GM20431 (cell line): ENCODE data around the gene TRIO.
"Not testable (repeated sequence)": the region's sequence is repeated elsewhere in the genome, so short reads cannot be mapped to it uniquely, and the experiment has no call there.

Experiments used
- in situ Hi-C: fragments of 300-500 bp; cut with MseI, MboI; formaldehyde crosslinking; loops from one replicate; pipeline ENCODE4 v1.15.0; 2020; ENCODE audit warnings: low sequenced_read_pairs; ENCODE audit not compliant: unreplicated experiment

Gene TRIO

DNA sequence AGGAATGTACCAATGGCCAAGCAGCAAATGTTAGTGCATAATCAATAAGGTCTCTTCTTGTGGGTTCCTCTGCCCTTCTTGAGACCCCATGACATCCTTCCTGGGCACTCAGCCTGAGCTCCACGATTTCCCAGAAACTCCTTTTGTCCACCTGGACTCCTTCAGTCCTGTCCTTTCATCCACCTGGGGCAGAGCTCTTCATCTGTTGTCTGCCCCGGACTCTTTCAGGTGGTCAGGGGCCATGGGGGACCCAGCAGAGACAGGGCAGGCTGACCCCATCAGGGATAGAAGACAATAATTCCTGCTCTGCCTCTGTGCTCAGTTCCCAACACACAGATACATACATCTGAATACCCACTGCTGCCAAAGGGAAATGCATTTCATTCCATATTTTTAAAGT, 379.6 kb downstream of the TRIO start:
- in situ Hi-C loops: no loop called here

DNA sequence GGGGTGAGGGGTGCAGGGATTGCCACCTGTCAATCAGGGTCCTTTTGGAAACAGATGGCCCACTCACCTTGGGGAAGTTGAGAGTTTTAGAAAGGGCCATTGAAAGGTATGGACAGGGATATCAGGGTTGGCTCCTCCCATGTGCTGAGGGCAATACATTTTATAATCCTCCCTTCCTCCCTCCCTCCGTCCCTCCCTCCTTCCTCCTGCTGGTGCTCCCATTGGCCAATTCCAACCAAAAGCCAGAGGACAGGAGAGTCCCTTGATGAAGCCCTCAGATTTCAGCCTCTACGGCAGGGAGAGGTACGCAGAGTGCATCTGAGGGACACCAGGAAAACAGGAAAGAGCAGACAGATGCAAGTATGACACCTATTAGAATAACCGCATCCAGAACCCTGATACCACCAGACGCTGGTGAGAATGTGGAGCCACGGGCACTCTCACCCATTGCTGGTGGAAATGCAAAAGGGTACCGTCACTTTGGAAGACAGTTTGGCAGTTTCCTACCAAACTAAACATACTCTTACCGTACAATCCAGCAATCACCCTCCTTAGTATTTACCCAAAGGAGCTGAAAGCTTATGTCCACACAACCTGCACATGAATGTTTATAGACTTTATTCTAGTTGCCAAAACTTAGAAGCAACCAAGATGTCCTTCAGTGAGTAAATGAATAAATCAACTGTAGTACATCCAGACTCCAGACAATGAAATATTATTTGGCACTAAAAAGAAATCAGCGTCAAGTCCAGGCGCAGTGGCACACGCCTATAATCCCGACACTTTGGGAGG, 380.3 kb downstream of the TRIO start:
- in situ Hi-C loops: no loop called here

DNA sequence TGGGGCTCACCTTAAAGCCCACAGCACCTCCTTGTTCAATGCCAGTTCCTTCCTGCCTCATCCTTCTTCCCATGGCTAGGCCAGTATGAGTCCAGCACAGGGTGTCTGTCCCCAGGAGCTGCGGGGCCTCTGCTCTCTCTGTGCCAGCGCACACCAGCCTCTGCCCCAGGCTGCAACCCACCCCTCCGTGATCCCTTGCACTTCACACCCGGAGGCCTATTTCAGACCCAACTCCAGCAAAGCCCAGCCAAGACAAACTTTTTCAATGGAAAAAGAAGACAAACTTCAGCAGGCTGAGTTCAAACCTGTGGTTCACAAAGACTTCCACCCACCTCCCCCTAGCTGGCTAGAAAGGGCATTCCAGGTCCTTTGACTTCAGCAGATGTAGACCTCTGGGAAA, 382.3 kb downstream of the TRIO start:
- in situ Hi-C loops: no loop called here

DNA sequence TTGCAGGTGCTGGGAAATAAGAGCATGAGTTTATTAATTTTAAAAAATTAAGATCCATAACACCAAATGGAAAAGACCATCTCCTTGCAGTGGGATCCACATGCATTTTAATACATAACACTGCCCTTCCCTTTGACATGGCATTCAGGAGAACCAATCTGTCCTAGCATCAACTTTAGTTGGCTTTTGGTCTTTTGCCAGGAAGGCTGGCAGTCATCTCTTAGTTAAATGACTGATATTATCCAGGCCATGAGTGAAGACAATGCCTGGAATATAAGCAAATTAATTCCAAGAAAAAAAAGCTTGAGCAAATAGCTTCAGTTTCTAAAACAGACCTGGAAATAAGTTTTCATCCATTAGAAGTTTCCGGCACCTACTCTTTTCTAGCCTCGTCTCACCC, 383.4 kb downstream of the TRIO start:
- in situ Hi-C loops: no loop called here

DNA sequence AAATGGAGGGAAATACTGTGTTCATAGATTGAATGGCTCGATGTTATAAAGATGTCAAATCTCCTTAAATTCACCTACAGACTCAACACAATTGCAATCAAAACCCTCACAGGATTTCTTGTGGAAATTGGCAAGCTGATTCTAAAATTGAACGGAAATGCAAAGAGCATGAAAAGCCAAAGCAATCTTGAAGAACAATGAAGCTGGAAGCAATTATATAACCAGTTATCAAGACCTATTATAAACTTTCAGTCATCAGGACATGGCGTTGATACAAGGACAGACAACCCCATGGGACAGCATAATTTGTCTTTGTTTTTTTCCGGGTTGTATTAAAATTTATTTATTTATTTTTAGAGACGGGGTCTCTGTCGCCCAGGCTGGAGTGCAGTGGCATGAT, 385.0 kb downstream of the TRIO start:
- in situ Hi-C loops: no loop called here

DNA sequence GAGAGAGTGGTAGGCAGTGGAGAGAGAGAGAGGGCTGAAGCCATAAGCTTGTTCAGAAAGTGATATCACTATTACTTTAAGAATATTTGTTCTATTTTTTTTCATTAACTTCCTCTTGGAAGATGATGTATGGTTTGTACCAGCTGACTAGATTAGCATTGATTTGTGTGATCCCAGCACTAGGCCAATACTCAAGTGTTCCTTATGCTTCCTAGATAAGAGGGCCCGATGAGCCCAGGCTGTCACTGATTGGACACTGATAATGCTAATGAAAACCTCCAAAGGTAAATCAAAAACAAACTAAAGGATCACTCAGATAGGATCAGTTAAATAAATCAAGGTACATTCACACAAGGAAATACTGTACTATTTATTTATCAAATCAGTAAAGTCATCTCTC, 385.8 kb downstream of the TRIO start:
- in situ Hi-C loops: no loop called here

DNA sequence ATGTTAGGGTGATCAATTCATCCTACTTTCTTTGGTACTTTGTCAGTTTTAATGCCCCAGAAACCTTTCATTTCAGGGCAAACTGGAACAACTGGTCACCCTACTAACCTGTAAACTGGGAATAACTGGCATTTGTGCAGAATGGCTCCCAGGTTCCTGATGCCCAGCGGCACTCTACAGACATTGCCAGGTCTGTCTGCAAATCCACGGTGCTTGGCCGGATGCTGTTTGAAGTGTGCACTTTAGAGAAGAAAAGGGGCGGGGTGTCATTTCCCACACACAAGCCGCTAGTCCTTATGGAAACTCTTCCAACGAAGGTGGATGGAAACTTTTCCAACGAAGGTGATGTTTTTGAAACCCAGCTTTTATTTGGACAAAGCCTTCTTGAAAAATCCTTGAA, 388.5 kb downstream of the TRIO start:
- in situ Hi-C loops: no loop called here

DNA sequence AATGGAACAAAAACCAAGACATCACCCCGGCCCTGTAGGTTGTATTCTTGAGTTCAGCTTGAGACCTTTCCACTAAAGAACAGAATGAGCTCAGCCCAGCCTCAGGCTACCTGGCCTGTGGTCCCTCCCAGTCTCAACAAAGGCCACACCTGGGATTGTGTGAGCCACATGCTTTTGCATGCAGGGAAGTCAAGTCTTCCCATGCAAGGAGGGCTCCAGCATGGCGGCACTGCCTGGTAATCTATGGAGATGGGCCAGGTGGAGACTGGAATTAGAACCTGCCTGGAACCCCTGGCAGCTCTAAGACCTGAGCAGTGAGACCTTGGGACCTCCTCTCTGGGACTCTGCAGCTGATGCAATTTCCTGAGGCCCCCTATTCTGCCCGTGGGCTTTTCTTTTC, 389.0 kb downstream of the TRIO start:
- in situ Hi-C loops: no loop called here

DNA sequence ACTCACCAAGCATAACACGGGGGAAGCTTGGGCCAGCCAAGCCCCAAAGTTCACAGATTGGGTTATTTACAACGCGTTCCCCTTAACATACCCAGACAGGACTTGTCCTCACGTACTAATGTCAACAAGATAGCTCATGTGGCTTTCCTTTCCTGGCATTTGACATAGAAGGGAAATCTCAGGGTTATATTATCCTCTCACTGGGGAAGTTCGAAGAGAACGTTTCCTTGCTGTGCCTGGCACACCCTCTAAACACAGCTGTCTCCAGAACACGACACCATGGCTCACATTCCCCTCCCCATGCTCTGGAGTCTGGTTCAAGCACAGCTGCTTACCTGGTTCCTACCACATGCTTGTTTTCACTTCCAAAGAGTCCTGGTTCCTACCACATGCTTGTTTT, 391.6 kb downstream of the TRIO start:
- in situ Hi-C loops: no loop called here

DNA sequence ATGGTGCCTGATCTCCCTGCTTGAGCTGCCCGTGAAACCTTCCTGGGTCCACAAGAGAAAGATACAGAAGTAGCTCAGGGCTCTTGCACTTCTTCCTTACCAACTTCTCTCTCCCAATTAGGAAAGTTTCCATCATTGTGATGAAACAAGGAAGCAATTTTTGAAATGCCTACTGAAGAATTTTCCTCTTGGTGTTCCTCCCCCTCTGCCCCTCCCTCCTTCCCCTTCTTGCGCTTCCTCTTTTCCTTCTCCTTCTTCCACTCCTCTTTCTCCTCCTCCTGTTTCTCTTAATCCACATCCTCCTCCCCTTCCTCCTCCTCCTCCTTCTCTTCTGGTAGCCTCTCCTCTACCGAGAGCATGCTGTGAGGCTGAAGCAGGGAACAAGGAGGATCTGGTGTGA, 402.2 kb downstream of the TRIO start:
- in situ Hi-C loops: no loop called here

DNA sequence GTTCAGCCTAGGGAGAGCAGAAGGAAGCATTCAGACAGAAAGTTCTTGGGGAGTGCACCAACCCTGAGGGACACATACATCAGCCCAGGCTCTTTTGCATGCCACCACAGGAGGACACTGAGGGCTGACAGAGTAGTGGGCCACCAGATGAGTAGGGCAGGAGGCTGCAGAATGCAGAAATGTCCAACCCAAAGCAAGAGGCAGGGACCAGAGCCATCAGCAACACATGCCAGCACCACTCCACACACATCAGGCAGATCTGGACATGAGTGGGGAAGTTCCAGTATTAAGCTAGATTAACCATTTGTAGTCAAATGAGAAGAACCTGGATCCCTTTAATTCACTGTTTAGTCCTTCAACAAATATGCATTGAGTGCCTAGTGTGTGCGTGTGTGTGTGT, 402.7 kb downstream of the TRIO start:
- in situ Hi-C loops: no loop called here

DNA sequence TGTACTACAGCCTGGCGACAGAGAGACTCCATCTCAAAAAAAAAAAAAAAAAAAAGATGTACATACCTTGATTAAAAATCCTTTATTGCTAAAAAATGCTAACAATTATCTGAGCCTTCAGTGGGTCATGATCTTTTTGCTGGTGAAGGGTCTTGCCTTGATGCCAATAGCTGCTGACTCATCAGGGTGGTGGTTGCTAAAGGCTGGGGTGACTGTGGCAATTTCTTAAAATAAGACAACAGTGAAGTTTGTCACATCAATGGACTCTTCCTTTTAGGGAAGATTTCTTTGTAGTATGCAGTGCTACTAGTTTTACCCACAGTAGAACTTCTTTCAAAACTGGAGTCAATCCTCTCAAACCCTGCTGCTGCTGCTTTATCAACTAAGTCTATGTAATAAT, 404.5 kb downstream of the TRIO start:
- in situ Hi-C loops: no loop called here

DNA sequence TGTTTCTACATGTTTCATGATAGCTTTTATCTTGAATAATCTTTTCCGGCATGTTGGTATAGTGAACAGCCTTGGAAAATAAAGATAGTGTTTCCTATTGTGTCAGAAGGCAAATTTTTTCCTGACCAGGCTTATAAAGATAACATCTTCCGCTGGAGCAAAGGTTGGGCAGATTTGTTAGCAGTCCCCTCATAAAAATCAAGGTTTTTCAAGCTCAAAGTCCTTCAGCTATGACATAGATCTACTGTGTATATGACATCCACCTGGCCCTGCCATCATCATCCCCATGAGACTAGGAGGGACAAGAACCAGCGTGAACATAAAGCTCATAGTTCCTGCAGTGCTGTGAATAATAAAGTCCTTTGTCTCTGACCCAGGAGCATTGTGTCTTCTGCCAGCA, 408.1 kb downstream of the TRIO start:
- in situ Hi-C loops: no loop called here

DNA sequence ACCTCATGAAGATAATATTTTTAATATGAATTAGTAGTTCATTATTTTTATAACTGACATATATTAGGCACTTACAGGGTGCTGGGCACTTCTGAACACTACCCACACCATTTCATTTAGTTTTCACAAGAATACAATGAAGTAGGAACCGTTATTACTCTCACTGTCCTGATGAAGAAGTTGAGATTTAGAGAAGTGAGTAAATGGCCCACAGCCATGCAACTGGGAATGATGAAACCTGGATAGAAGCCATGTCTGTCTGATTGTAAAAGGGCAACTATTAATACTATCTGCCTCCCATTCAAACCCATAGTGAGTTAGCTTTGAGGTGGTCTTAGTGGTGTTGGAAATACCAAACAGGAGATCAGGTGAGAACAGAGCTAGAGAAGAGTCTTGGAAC, 408.9 kb downstream of the TRIO start:
- in situ Hi-C loops: no loop called here

DNA sequence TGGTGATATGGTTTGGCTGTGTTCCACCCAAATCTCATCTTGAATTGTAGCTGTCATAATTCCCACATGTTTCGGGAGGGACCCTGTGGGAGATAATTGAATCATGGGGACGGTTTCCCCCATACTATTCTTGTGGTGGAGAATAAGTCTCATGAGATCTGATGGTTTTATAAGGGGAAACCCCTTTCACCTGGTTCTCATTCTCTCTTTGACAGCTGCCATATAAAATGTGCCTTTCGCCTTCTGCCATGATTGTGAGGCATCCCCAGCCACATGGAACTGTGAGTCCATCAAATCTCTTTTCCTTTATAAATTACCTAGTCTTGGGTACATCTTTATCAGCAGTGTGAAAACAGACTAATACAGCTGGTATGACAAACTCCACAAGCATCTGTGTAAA, 411.1 kb downstream of the TRIO start:
- in situ Hi-C loops: not testable (repeated sequence)

DNA sequence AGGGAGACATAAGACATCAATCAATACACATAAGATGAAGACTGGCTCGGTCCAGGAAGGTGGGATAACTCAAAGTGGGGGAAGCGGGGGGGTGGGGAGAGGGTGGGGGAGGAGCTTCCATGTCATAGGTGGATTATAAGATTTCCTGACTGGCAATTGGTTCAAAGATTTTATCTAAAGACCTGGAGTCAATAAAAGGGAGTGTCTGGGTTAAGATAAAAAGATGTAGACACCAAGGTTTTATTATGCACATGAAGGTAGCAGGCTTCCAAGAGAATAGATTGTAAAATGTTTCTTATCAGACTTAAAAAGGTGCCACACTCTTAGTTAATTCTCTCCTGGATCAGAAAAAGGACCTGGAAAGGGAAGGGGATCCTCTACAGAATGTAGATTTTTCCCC, 412.9 kb downstream of the TRIO start:
- in situ Hi-C loops: no loop called here

DNA sequence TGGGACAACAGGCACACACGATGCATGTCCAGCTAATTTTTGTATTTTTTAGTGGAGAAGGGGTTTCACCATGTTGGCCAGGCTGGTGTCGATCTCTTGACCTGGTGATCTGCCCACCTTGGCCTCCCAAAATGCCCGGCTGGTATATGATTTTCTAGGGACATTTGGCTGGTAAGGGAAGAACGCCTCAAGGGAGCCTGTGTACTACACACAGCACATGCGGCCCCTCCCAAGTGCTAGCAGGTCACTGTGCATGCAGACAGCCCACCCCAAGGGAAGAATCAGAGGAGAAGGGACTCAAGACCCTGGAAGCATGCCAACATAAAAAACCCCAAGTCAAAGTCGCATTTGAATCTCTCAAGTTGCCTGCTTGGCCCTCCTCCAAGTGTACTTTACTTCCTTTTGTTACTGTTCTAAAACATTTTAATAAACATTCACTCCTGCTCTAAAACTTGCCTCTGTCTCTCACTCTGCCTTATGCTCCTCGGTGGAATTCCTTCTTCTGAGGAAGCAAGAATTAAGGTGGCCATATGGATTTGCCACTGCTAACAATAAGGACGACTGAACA, 414.1 kb downstream of the TRIO start:
- in situ Hi-C loops: no loop called here

DNA sequence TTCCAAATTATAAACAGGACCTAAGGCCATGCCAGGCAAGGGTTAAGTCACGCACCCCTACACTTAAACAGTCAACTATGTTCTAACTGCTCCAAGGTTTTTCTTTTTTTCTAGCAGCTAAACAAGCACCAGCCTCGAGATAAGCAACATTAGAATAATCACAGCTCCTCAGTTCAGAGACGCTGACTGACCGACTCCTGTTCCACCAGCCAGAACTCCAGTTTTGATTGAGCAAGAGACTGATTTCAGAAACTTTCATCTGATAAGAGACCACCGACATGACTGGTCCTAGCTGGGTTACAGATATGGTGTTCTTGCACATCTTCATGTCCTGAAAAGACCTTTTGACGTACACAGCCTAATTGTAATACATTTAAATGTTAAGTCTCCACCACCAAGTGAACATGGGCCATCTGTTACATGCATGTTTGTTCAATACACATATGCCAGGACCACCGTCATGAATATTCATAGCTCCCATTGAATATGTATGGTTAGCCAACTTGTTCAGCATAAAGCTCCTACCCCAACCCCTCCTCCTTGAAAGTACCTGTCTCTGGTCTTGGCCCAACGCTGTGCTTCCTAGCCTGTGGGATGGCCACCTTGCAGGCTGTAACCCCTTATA, 414.8 kb downstream of the TRIO start:
- in situ Hi-C loops: no loop called here
